KMS-11 (cell line): ENCODE measurements around the gene CAMK1.

Experiments
- H2AFZ ChIP-seq: fragments of 200-600 bp; sonication (generic); 2 replicates; pipeline ENCODE4 v1.6.1; 2016; ENCODE audit warnings: antibody characterized with exemption, mixed run types, low read depth
- H3K27ac ChIP-seq: fragments of 200-600 bp; sonication (generic); 2 replicates; pipeline ENCODE4 v1.6.1; 2016; ENCODE audit warnings: mild to moderate bottlenecking, mixed run types
- H3K27me3 ChIP-seq: fragments of 200-600 bp; sonication (generic); 2 replicates; pipeline ENCODE4 v1.6.1; 2017; ENCODE audit warnings: mild to moderate bottlenecking, low read depth, mixed run types, moderate library complexity; ENCODE audit not compliant: insufficient read depth
- H3K36me3 ChIP-seq: fragments of 200-600 bp; sonication (generic); 2 replicates; pipeline ENCODE4 v1.6.1; 2017; ENCODE audit warnings: mild to moderate bottlenecking, mixed run types; ENCODE audit not compliant: insufficient read depth
- H3K4me1 ChIP-seq: fragments of 200-600 bp; sonication (generic); 2 replicates; pipeline ENCODE4 v1.6.1; 2016; ENCODE audit warnings: mild to moderate bottlenecking, low read depth, mixed run types; ENCODE audit not compliant: poor library complexity, severe bottlenecking
- H3K4me2 ChIP-seq: fragments of 200-600 bp; sonication (generic); 2 replicates; pipeline ENCODE4 v1.7.0; 2016; ENCODE audit warnings: mild to moderate bottlenecking, mixed run types
- H3K4me3 ChIP-seq: fragments of 200-600 bp; sonication (generic); IDR thresholded peaks from 2 replicates; pipeline ENCODE4 v1.6.1; 2017; ENCODE audit warnings: low read depth, low read length, mixed read lengths; ENCODE audit not compliant: insufficient read depth
- H3K79me2 ChIP-seq: fragments of 200-600 bp; sonication (generic); 2 replicates; pipeline ENCODE4 v1.6.1; 2016; ENCODE audit warnings: low read depth, mixed run types; ENCODE audit not compliant: insufficient read depth
- H3K9ac ChIP-seq: fragments of 200-600 bp; sonication (generic); 2 replicates; pipeline ENCODE4 v1.6.1; 2016; ENCODE audit warnings: mild to moderate bottlenecking, mixed run types
- H4K20me1 ChIP-seq: fragments of 200-600 bp; sonication (generic); 2 replicates; pipeline ENCODE4 v1.6.1; 2016; ENCODE audit warnings: mild to moderate bottlenecking, mixed run types; ENCODE audit not compliant: insufficient read depth
- TF ChIP-seq, protein P1 (sequence below): fragments of 200-600 bp; sonication (generic); conservative IDR thresholded peaks from 2 replicates; pipeline ENCODE4 v1.6.1; 2017; ENCODE audit warnings: low read depth, mild to moderate bottlenecking, antibody characterized with exemption, low read length, moderate library complexity, mixed read lengths

The CAMK1 gene

DNA sequence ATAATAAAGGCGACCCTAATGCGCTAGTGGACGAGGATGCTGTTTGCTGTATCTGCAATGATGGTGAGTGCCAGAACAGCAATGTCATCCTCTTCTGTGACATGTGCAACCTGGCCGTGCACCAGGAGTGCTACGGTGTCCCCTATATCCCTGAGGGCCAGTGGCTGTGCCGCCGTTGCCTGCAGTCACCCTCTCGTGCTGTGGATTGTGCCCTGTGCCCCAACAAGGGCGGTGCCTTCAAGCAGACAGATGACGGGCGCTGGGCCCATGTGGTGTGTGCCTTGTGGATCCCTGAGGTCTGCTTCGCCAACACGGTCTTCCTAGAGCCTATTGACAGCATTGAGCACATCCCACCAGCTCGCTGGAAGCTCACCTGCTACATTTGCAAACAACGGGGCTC is 30.6 kb downstream of the CAMK1 start:
- no peak overlapping the region for H3K4me3 ChIP-seq
- no peaks in the 10 kb centered on the region for H3K36me3 ChIP-seq
- H2AFZ ChIP-seq: no peak overlapping the region
- TF ChIP-seq, protein P1, sequence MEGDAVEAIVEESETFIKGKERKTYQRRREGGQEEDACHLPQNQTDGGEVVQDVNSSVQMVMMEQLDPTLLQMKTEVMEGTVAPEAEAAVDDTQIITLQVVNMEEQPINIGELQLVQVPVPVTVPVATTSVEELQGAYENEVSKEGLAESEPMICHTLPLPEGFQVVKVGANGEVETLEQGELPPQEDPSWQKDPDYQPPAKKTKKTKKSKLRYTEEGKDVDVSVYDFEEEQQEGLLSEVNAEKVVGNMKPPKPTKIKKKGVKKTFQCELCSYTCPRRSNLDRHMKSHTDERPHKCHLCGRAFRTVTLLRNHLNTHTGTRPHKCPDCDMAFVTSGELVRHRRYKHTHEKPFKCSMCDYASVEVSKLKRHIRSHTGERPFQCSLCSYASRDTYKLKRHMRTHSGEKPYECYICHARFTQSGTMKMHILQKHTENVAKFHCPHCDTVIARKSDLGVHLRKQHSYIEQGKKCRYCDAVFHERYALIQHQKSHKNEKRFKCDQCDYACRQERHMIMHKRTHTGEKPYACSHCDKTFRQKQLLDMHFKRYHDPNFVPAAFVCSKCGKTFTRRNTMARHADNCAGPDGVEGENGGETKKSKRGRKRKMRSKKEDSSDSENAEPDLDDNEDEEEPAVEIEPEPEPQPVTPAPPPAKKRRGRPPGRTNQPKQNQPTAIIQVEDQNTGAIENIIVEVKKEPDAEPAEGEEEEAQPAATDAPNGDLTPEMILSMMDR: no peak
- H3K4me2 ChIP-seq: no peak overlapping the region
- no peak overlapping the region for H3K27ac ChIP-seq
- no peaks in the 10 kb centered on the region for H4K20me1 ChIP-seq
- H3K27me3 ChIP-seq: no peaks in the 10 kb centered on the region
- H3K4me1 ChIP-seq: no peaks in the 10 kb centered on the region
- H3K79me2 ChIP-seq: no peaks in the 10 kb centered on the region; the same call in 1 of the 2 replicates
- no peak overlapping the region for H3K9ac ChIP-seq

DNA sequence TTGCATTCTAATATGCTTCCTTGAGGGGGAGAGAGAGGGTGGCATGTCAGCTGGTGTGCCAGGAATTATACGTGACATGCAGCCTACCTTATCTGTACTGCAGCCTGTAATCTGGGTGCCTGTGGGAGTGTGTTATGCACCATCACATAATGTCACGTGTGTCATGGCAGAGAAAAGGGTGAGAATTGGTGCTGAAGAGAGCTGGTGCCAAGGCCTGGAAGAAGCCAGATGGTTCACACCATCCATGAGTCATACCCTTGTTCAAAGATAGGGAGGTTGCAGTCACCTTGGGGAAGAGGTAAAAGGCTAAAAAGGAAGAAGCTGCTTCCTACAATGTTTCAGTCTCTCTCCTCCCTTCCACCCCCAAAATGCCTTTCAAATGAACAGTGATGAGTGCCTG is 32.9 kb downstream of the CAMK1 start:
- no peak overlapping the region for H2AFZ ChIP-seq
- H3K9ac ChIP-seq: no peak overlapping the region
- H3K27ac ChIP-seq: no peak overlapping the region
- no peak overlapping the region for H3K4me2 ChIP-seq
- peaks cover 9% of the 10 kb centered on the region for H3K4me1 ChIP-seq
- H3K79me2 ChIP-seq: peaks cover 20% of the 10 kb centered on the region
- H3K36me3 ChIP-seq: no peaks in the 10 kb centered on the region
- no peaks in the 10 kb centered on the region for H3K27me3 ChIP-seq
- no peak overlapping the region for H3K4me3 ChIP-seq
- TF ChIP-seq, protein P1: no peak
- no peaks in the 10 kb centered on the region for H4K20me1 ChIP-seq

DNA sequence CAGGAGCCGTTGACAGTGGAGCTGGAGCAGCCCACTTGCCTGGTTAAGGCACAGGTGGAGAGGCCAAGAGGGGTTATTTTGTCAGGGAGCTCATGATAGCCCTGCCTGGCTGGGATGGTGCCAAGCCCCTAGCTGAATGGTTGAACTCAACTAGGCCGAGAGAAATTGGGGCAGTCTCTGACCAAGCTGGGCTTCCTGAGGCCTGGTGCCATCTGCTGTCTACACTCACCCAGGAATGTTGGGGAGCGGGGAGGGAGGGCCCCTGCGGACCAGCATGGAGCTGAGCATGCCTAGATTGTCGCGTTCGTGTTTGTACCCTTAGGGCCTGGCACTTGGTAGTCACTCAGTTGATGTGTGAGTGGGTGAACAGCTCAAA is 37.0 kb downstream of the CAMK1 start:
- H3K4me3 ChIP-seq: peak overlapping the region; percentile 84
- no peaks in the 10 kb centered on the region for H4K20me1 ChIP-seq
- no peaks in the 10 kb centered on the region for H3K36me3 ChIP-seq
- TF ChIP-seq, protein P1: no peak
- H3K4me1 ChIP-seq: peaks cover 9% of the 10 kb centered on the region
- peaks cover 20% of the 10 kb centered on the region for H3K79me2 ChIP-seq
- peak overlapping the region; percentile 92; the same call in 1 of the 2 replicates for H3K9ac ChIP-seq
- H3K27me3 ChIP-seq: no peaks in the 10 kb centered on the region
- peak overlapping the region; percentile 95 for H3K4me2 ChIP-seq
- no peak overlapping the region for H3K27ac ChIP-seq
- no peak overlapping the region for H2AFZ ChIP-seq

DNA sequence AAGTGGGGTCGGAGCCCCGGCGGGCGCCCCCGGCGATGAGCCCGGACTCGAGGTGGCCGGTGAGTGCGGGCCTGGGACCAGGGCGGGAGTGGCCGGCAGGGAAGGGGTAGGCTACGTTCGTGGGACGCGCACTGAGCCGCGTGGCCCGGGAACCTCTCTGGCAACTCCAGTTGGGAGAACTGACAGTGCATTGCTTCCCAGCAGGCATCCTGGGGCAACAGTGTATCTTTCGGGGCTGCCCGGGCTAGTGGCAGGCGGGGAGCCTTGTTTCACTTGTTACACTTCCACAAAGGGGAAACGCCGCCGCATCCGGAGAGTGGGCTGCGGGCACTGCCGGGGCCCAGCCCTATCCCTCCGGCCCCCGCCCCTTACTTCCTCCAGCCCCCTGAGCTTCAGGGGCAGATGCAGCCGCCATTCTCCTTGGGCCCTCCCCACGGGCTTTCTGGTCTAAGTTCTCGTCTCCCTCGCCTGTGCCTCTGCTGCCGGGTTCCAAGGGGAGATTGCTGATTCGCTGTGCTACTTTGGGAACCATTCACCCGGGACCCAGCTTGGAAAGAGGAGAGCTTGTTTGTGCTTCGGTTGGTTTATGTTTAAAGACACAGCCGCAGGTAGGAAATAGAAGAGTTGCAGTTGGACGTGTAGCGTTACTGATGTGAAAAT is 37.5 kb downstream of the CAMK1 start:
- H4K20me1 ChIP-seq: no peaks in the 10 kb centered on the region
- TF ChIP-seq, protein P1: no peak
- H3K36me3 ChIP-seq: no peaks in the 10 kb centered on the region
- H3K79me2 ChIP-seq: peaks cover 20% of the 10 kb centered on the region
- peaks cover 9% of the 10 kb centered on the region for H3K4me1 ChIP-seq
- H3K27me3 ChIP-seq: no peaks in the 10 kb centered on the region
- peak overlapping the region; percentile 81; the same call in 1 of the 2 replicates for H3K27ac ChIP-seq
- H3K9ac ChIP-seq: peak overlapping the region; percentile 92
- peak overlapping the region; percentile 95 for H3K4me2 ChIP-seq
- H2AFZ ChIP-seq: peak overlapping the region; percentile 61; the same call in 1 of the 2 replicates
- peak overlapping the region; percentile 84 for H3K4me3 ChIP-seq
